Activated naive CD4-positive, alpha-beta T cell treated with anti-CD3 and anti-CD28 coated beads, Interleukin-2, amount 10 ng/mL, durations not matched to agents 7 days and 5 days (primary cell): Measurements from ENCODE around the gene SUN5.
"Not testable (repeated sequence)": the region's sequence is repeated elsewhere in the genome, so short reads cannot be mapped to it uniquely, and the experiment has no call there.

Experiments
- CTCF ChIA-PET: fragments of 350-600 bp; sonication (Branson Sonifier 250); formaldehyde crosslinking; loops from one replicate; lab custom pipeline; 2021; ENCODE audit warnings: antibody characterized with exemption; lab: Charles Lee
- DNase-seq: peaks from one replicate; pipeline ENCODE4 v3.0.0-alpha.2; 2020
- H3K27ac Mint-ChIP-seq: one replicate; pipeline ENCODE4 v1.8.0; 2021; ENCODE audit warnings: mild to moderate bottlenecking, moderate library complexity, mixed read lengths
- H3K27me3 Mint-ChIP-seq: one replicate; pipeline ENCODE4 v1.8.0; 2021; ENCODE audit warnings: mild to moderate bottlenecking, mixed read lengths
- H3K36me3 Mint-ChIP-seq: one replicate; pipeline ENCODE4 v1.8.0; 2021; ENCODE audit warnings: mixed read lengths
- H3K4me1 Mint-ChIP-seq: one replicate; pipeline ENCODE4 v1.8.0; 2021; ENCODE audit warnings: mixed read lengths
- H3K4me3 Mint-ChIP-seq: one replicate; pipeline ENCODE4 v1.8.0; 2021; ENCODE audit warnings: mild to moderate bottlenecking, moderate library complexity, mixed read lengths
- H3K9me3 Mint-ChIP-seq: one replicate; pipeline ENCODE4 v1.8.0; 2021; ENCODE audit warnings: mixed read lengths

The SUN5 gene, protein sequence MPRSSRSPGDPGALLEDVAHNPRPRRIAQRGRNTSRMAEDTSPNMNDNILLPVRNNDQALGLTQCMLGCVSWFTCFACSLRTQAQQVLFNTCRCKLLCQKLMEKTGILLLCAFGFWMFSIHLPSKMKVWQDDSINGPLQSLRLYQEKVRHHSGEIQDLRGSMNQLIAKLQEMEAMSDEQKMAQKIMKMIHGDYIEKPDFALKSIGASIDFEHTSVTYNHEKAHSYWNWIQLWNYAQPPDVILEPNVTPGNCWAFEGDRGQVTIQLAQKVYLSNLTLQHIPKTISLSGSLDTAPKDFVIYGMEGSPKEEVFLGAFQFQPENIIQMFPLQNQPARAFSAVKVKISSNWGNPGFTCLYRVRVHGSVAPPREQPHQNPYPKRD

DNA sequence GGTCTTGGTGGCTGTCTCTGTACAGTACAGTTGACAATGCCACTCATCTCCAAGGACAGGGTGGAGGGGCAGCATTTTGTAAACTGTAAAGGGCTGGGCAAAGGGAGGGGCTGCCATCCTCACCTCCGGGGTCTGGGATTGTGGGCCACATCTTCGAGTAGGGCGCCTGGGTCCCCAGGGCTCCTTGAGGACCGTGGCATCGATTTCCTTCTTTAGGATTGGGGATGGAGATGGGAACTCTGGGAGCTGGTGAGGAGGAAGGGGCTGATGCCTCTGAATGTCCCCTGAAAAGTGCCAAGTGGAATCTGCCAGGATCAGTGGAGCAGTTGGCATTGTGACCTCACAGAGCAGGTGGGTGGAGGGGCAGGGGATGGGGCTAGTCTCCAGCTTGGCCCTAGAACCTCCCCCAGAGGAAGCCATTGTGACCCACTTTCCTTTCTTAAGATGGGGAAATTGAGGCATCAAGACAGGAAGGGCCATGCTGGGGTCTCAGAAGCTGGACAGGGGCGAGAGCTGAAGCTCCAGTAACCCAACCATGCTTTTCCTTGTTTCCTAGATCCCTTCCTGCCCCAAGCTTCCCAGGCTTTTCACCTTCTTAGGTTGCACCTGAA is at the start of gene SUN5:
Gene SUN5 (minus strand): TSS at position 293 of the 611 bp plus-strand sequence. CDS start 93 bp downstream, at position 200.
- Mint-ChIP-seq H3K27ac (no peak within 1 kb of the TSS), H3K4me1 (peaks cover 2% of the 10 kb centered on the region), H3K27me3 (peaks cover 9% of the 10 kb centered on the region), H3K4me3 (no peak within 1 kb of the TSS), H3K9me3 (peaks cover 3% of the 10 kb centered on the region), H3K36me3 (no peaks in the 10 kb centered on the region)
- CTCF ChIA-PET = interaction anchor here (0.7 to 4.1 kb wide), 19 partner anchors 9 to 214 kb away, joined by 3 to 39 read pairs (median 3); no protein-coding TSS in a partner anchor
- no peak for DNase-seq

DNA sequence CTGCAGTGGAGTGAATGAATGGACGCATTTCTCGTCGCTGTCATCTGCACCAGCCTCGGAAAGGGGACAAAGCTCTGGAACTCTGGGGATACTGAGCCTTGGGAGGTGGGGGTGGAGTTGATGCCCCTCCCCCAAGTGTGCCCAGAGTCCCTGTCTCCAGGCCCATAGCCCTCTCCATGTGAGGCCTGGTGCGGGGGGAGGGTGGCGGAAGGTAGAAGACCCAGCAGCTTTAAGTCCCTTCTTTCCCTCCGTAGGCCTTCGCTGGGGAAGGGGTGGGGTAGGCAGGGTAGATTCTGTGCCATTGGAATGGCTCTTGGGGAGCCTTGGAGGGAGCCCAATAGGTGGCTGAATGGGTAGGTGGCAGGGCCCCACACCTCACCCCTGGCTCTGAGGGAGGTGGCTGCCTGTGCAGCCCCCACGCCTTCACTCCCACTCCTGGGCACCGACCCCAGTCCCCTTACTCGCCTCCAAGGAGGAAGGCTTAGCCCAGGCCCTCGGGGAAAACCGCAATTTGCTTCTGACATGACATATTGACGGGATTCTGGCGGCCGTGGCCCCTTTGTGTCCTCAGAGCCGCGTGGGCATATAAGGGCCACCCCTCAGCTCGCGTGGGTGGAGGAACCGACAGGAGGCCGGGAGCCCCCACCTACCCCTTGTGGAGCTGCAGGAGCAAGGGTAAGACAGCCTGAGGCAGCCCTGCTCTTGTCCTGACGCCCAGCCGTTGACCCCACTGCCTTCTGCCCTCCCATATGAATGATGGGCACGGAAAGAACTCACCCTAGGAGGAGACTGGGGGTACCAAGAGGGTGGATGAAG is 49.3 kb upstream of the SUN5 start, which contains the start of gene BPIFB3:
Gene BPIFB3 (plus strand): TSS at position 613 of the 816 bp plus-strand sequence. CDS start 1,533 bp downstream, outside the sequence.
- no peak within 1 kb of the TSS for H3K4me3 Mint-ChIP-seq

DNA sequence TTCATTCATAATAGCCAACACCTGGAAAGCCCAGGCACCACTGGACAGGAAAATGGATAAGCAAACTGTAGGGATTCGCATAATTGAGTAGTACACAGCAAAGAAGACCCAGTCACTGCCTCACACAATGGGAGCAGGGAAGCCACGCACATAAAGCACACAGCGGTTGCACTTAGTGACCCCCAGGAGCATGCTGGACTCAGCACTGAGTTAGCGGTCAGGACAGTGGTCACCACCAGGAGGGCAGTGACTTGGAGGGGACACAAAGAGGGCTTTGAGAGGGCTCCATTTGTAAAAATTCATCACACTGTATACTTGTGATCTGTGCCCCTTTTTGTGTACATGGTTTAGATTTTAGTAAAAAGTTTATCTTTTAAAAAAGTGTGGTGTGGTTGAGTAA is 47.1 kb upstream of the SUN5 start:
- Mint-ChIP-seq H3K27me3 (peaks cover 4% of the 10 kb centered on the region), H3K27ac (no peak overlapping the region), H3K36me3 (no peaks in the 10 kb centered on the region), H3K4me1 (no peaks in the 10 kb centered on the region), H3K9me3 (no peaks in the 10 kb centered on the region), H3K4me3 (no peak overlapping the region)
- no peak for DNase-seq
- CTCF ChIA-PET = interaction anchor here (1.0 kb wide), 1 partner anchor 8 kb away, joined by 3 read pairs; no protein-coding TSS in a partner anchor

More for the DNA sequence above, 49.3 kb upstream of the SUN5 start, which contains the start of gene BPIFB3:
- no peaks in the 10 kb centered on the region for H3K9me3 Mint-ChIP-seq
- CTCF ChIA-PET = no interaction called here
- H3K36me3 Mint-ChIP-seq = no peaks in the 10 kb centered on the region
- H3K27ac Mint-ChIP-seq = no peak within 1 kb of the TSS
- peaks cover 4% of the 10 kb centered on the region for H3K27me3 Mint-ChIP-seq
- H3K4me1 Mint-ChIP-seq = no peaks in the 10 kb centered on the region
- no peak for DNase-seq

DNA sequence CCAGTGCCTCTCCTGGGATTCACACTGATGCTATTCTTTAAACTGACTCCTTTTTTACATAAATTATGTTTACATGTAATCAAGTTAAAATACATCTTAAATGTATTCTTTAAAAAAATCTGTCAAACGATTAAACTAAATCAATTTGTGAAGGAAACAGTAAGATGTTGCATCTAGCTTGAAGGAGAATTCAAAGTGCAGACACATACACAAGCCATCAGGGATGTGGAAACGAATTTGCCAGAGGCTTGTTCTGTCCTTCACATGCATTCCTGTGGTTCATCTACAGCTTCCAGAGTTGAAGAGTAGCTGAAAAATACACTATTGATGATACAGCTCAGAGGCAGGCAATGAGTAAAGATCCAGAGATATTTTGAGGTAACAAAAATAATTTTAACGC is 42.2 kb upstream of the SUN5 start:
- Mint-ChIP-seq H3K4me3 (no peak overlapping the region), H3K9me3 (peaks cover 13% of the 10 kb centered on the region), H3K4me1 (no peaks in the 10 kb centered on the region), H3K27me3 (no peaks in the 10 kb centered on the region), H3K27ac (no peak overlapping the region), H3K36me3 (no peaks in the 10 kb centered on the region)
- CTCF ChIA-PET = no interaction called here
- no peak for DNase-seq

DNA sequence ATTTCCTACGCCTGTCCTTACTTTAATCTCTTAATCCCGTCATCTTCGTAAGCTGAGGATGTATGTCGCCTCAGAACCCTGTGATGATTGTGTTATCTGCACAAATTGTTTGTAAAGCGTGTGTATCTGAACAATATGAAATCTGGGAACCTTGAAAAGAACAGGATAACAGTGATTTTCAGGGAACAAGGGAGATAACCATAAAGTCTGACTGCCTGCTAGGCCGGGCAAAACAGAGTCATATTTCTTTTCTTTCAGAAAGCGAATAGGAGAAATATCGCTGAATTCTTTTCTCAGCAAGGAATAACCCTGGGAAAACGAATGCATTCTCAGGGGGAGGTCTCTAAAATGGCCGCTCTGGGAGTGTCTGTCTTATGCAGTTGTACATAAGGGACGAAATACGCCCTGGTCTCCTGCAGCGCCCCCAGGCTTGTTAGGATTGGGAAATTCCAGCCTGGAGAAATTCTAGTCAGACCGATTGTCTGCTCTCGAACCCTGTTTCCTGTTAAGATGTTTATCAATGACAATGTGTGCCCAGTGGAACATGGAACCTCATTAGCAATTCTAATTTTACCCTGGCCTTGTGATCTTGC is 41.0 kb upstream of the SUN5 start:
- DNase-seq, H3K4me3 Mint-ChIP-seq, H3K36me3 Mint-ChIP-seq, H3K27ac Mint-ChIP-seq, H3K4me1 Mint-ChIP-seq, H3K27me3 Mint-ChIP-seq, CTCF ChIA-PET: not testable (repeated sequence)
- peaks cover 13% of the 10 kb centered on the region for H3K9me3 Mint-ChIP-seq

DNA sequence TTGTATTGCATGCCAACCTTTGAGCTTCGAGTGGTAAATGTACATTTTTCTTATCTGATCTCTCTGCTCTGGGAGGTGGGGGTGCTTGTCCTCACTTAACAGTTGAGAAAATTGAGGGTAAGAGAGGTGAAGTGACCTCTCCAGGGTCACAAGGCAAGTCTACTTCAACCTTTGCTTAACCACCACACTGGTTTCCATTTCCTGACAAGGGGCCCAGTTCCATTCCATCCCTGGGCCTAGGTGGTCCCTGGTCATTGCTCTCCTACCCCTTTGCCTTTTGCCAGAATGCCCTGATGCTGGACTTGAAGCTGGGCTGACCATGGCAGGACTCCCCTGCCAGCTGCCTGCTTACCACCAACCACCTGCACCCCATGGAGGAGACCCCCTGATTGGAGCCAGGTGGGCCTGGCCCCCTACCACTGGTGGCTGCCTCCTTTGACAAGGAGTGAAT is 39.5 kb upstream of the SUN5 start:
- Mint-ChIP-seq H3K27me3 (no peaks in the 10 kb centered on the region), H3K36me3 (no peaks in the 10 kb centered on the region), H3K27ac (no peak overlapping the region), H3K9me3 (peaks cover 13% of the 10 kb centered on the region), H3K4me1 (no peaks in the 10 kb centered on the region), H3K4me3 (no peak overlapping the region)
- no peak for DNase-seq
- CTCF ChIA-PET = no interaction called here

DNA sequence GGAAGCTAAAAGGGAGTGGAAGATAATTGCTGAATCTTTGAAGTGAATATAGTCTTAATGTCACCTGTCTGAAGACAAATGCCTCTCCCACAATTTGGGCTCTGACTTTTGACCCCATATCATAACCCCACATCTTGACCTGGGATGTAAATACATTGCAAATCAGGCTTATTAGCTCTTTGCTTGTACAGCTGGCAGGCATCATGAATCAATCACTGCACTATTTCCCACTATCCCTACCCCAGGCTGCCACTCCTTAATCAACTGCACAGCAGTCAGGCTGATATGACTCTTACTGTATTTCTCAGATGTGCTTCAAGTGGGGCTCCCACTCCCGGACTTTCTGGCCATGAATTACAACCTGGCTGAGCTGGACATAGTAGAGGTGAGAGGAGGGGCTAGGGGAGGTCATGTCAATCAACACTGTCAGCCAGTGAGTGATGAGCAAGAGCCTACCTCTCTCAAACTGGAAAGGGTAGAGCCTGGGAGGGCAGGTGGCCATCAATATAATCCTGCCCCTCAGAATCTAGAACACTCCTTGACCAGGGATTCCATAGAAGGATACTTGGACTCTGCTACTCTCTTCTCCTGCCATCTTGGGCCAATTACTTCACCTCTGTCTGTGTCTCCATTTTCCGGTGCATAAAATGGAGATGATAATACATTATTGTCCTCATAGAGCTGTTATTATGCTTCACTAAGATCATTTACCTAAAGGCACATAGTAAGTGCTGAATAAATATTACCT is 38.9 kb upstream of the SUN5 start:
- Mint-ChIP-seq H3K4me1 (no peaks in the 10 kb centered on the region), H3K27me3 (no peaks in the 10 kb centered on the region), H3K9me3 (peaks cover 13% of the 10 kb centered on the region), H3K36me3 (no peaks in the 10 kb centered on the region), H3K27ac (no peak overlapping the region), H3K4me3 (no peak overlapping the region)
- no peak for DNase-seq
- CTCF ChIA-PET = no interaction called here

DNA sequence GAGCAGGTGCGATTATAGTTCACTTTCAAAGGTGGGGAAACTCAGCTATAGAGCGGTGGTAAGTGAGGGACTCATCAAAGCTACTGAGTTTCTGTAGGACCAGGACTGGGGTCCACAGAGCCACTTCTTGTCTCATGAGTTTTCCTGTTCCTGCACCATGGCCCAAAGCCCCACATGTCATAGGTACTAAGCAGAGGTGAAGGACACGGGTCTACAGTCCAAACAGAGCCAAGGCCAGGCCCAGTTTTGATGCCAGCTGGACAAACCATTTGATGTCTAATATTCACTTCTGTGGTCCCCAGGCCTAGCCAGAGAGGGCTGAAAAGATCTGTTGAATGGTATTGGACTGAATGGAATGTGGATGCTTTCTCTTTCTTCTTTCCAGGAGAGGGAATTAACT is 38.2 kb upstream of the SUN5 start:
- CTCF ChIA-PET = interaction anchor here (0.6 kb wide), 2 partner anchors 75 to 121 kb away, joined by 3 read pairs; no protein-coding TSS in a partner anchor
- no peak for DNase-seq
- H3K4me1 Mint-ChIP-seq = no peaks in the 10 kb centered on the region
- H3K27me3 Mint-ChIP-seq = no peaks in the 10 kb centered on the region
- H3K27ac Mint-ChIP-seq = no peak overlapping the region
- no peak overlapping the region for H3K4me3 Mint-ChIP-seq
- H3K36me3 Mint-ChIP-seq = no peaks in the 10 kb centered on the region
- H3K9me3 Mint-ChIP-seq = peaks cover 13% of the 10 kb centered on the region

DNA sequence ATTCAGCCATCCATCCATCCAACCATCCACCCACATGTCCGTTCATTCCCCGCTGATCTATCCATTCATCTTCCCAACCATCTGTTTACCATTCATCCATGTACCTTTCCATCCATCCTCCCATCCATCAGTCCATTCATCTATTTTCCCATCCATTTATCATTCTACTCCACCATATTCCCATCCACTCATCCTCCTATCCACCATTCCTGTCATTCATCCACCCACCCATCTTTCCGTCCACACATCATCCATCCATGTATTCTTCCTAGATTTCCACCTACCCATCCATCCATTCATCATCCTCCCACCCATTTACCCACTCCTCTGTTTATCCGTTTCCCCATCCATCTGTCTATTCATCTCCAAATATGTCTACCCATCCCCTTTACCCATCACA is 34.0 kb upstream of the SUN5 start:
- CTCF ChIA-PET = no interaction called here
- Mint-ChIP-seq H3K4me3 (no peak overlapping the region), H3K27me3 (no peaks in the 10 kb centered on the region), H3K9me3 (no peaks in the 10 kb centered on the region), H3K27ac (no peak overlapping the region), H3K36me3 (no peaks in the 10 kb centered on the region), H3K4me1 (no peaks in the 10 kb centered on the region)
- no peak for DNase-seq

DNA sequence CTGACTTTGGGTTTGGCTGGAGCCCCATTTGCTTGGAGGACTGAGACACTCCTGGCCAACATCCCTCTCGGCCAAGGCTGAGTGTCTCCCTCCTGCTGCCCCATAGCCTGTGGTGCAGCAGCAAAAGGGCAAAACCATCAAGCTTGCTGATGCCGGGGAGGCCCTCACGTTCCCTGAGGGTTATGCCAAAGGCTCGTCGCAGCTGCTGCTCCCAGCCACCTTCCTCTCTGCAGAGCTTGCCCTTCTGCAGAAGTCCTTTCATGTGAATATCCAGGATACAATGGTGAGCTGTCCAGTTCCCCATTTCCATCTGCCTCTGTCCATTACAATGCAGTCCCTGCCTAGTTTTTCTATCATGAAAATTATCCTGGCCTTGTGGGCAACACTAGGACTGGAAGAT is 33.2 kb upstream of the SUN5 start:
- CTCF ChIA-PET = no interaction called here
- no peaks in the 10 kb centered on the region for H3K9me3 Mint-ChIP-seq
- no peaks in the 10 kb centered on the region for H3K4me1 Mint-ChIP-seq
- no peak for DNase-seq
- H3K27me3 Mint-ChIP-seq = peaks cover 4% of the 10 kb centered on the region
- no peak overlapping the region for H3K27ac Mint-ChIP-seq
- H3K4me3 Mint-ChIP-seq = no peak overlapping the region
- H3K36me3 Mint-ChIP-seq = no peaks in the 10 kb centered on the region

DNA sequence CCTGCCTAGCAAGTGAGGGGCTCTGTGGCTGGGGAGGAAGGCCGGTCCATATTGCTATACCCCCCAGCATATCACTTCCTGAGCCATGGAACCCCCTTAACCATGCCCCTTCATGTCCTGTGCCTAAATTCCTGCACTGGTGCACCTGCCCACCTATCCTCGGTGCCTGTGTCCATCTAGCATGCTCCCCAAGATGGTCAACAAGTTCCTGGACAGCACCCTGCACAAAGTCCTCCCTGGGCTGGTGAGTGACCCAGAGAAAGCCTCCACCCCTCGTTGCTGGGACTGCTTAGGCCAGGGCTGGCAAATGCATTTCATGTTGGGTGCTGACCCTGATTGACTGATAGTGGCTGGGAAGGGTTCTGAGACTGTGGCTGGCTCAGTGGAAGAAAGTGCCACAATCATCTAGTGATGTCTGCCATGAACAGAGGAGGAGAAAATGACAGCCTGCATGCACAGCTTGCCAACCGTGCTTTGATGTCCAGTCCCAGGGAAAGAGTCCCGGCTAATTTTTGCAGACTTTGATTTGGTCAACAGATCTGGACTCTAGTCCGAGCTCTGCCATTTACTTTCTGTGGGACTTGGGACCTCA is 30.8 kb upstream of the SUN5 start:
- Mint-ChIP-seq H3K9me3 (no peaks in the 10 kb centered on the region), H3K27ac (no peak overlapping the region), H3K27me3 (peaks cover 7% of the 10 kb centered on the region), H3K4me1 (no peaks in the 10 kb centered on the region), H3K36me3 (no peaks in the 10 kb centered on the region), H3K4me3 (no peak overlapping the region)
- DNase-seq = no peak
- CTCF ChIA-PET = no interaction called here

DNA sequence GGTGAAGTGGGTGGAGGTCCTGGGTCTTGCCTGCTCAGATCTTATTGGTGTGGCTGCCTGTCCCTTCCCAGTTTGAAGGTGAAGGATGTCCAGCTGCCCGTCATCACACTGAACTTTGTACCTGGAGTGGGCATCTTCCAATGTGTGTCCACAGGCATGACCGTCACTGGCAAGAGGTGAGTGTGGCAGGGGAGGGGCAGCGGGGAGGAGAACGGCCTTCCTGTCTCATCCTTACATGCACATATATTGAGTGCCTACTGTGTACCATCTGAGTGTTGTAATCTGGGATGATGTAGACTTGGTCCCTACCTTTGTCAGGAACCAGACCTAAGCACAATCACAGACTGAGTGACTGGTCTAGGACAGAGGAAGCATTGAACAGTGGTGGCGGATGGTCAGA is 29.9 kb upstream of the SUN5 start:
- no peak for DNase-seq
- Mint-ChIP-seq H3K27me3 (peaks cover 7% of the 10 kb centered on the region), H3K27ac (no peak overlapping the region), H3K4me3 (no peak overlapping the region), H3K9me3 (no peaks in the 10 kb centered on the region), H3K4me1 (no peaks in the 10 kb centered on the region), H3K36me3 (no peaks in the 10 kb centered on the region)
- CTCF ChIA-PET = no interaction called here

DNA sequence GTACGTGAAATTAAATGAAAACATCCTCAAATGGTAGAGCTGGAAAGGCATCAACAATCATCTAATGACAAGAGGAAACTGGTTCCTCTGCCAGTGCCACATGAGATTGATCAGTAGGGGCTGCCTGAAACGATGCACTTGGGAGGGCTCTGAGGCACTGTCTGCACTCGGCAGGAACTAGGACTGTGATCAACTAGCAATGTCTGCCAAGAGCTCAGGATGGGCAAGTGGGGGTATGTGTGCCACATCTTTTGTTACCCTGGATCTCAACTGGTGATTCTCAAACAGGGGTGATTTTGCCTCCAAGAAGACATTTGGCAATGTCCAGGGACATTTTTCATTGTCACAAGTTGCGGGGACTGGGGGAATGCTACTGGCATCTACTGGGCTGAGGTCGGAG is 29.1 kb upstream of the SUN5 start:
- Mint-ChIP-seq H3K4me3 (no peak overlapping the region), H3K27me3 (peaks cover 7% of the 10 kb centered on the region), H3K36me3 (no peaks in the 10 kb centered on the region), H3K9me3 (no peaks in the 10 kb centered on the region), H3K27ac (no peak overlapping the region), H3K4me1 (no peaks in the 10 kb centered on the region)
- CTCF ChIA-PET = no interaction called here
- DNase-seq = no peak
